ENCODE data around the gene PARD3.
"Not testable (repeated sequence)": the region's sequence is repeated elsewhere in the genome, so short reads cannot be mapped to it uniquely, and the experiment has no call there.

PARD3 gene

DNA sequence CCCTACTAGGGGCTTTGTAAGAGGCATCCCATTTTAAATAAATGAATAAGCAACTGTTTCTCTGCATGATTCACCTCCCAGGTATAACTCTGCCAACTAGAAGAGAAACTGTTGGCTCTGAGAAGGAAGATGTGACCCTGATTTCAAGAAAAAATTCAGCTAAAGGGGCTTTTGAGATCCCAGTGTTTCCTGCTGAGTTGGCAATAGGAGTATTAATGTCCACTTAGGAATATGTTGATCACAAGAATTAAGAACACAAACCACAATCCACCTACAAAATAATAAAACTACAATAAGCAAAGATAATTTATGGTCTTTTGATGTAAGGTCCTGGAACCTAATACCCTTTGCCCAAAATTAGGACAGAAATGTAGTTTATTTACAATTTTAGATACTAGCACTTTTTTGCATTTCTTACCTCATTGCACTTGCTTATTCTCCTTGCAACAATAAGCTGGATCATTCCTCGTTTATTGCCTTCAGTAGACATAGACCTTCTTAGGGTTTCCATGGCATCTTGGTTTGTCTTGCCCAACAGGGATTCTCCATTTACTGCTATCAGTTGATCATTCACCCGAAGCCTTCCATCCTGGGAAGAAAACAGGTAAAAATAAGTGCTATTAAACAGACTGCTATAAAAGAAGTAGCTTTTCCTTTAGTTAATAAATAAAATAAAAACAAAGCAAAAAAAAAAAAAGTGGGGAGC lies 456.2 kb downstream of the PARD3 start:
- H3K27ac ChIP-seq (ENCODE audit: low read depth, low read length) = no peak overlapping the region
- no peaks in the 10 kb centered on the region for H3K27me3 ChIP-seq (ENCODE audit: control insufficient read depth in 1 of 2, insufficient read depth in 2 of 2, low read length in 2 of 2)
- H3K9ac ChIP-seq (ENCODE audit: low read length) = no peak overlapping the region
- H3K36me3 ChIP-seq (ENCODE audit: insufficient read depth, low read length) = peaks cover 14% of the 10 kb centered on the region
- no peak overlapping the region for H3K4me3 ChIP-seq (ENCODE audit: low read depth in 1 of 2, low read length in 2 of 2)
- no peaks in the 10 kb centered on the region for H3K9me3 ChIP-seq (ENCODE audit: low read length)
- H3K4me1 ChIP-seq (ENCODE audit: insufficient read depth, low read length) = no peaks in the 10 kb centered on the region

DNA sequence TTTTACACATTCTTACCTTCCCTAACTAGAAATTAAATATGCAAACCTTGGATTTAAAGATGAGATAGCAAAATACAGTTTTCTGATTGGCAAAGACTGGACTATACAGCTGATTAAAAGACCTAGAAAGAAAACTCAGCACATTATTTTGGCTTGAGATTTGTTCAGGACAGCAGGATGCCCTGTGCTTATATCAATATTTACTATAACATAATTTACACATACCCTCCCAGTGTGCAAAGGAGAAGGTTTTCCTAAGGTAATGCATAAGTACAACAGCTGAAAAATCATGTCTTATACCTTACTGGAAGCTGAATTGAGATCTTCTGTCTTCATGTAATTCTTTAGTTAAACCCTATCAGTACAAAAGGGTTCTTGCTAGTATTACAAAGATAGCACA lies 458.6 kb downstream of the PARD3 start:
- H3K36me3 ChIP-seq (ENCODE audit: insufficient read depth, low read length) = peaks cover 14% of the 10 kb centered on the region
- no peaks in the 10 kb centered on the region for H3K4me1 ChIP-seq (ENCODE audit: insufficient read depth, low read length)
- H3K27me3 ChIP-seq (ENCODE audit: control insufficient read depth in 1 of 2, insufficient read depth in 2 of 2, low read length in 2 of 2) = no peaks in the 10 kb centered on the region
- H3K9ac ChIP-seq (ENCODE audit: low read length) = no peak overlapping the region
- H3K4me3 ChIP-seq (ENCODE audit: low read depth in 1 of 2, low read length in 2 of 2) = no peak overlapping the region
- H3K27ac ChIP-seq (ENCODE audit: low read depth, low read length) = no peak overlapping the region
- H3K9me3 ChIP-seq (ENCODE audit: low read length) = no peaks in the 10 kb centered on the region

DNA sequence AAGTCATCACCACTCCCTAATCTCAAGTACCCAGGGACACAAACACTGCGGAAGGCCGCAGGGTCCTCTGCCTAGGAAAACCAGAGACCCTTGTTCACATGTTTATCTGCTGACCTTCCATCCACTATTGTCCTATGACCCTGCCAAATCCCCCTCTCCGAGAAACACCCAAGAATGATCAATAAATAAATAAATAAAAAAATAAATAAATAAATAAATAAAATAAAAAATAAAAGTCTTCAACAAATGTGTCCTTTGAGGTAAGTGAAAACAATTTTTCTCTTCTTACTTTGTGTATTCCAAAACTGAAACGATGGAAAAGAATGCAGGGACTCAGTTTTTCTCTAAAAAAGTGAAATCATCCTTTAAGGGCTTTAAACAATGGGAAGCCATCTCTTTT lies 461.6 kb downstream of the PARD3 start:
- H3K36me3 ChIP-seq (ENCODE audit: insufficient read depth, low read length); H3K9ac ChIP-seq (ENCODE audit: low read length); H3K27me3 ChIP-seq (ENCODE audit: control insufficient read depth in 1 of 2, insufficient read depth in 2 of 2, low read length in 2 of 2); H3K9me3 ChIP-seq (ENCODE audit: low read length); H3K27ac ChIP-seq (ENCODE audit: low read depth, low read length); H3K4me1 ChIP-seq (ENCODE audit: insufficient read depth, low read length); H3K4me3 ChIP-seq (ENCODE audit: low read depth in 1 of 2, low read length in 2 of 2): not testable (repeated sequence)

DNA sequence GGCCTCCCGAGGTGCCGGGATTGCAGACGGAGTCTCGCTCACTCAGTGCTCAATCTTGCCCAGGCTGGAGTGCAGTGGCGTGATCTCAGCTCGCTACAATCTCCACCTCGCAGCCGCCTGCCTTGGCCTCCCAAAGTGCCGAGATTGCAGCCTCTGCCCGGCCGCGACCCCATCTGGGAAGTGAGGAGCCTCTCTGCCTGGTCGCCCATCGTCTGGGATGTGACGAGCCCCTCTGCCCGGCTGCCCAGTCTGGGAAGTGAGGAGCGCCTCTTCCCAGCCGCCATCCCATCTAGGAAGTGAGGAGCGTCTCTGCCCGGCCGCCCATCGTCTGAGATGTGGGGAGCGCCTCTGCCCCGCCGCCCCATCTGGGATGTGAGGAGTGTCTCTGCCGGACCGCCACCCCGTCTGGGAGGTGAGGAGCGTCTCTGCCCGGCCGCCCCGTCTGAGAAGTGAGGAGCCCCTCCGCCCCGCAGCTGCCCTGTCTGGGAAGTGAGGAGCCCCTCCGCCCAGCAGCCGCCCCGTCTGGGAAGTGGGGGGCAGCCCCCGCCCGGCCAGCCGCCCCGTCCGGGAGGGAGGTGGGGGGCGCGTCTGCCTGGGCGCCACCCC lies 462.4 kb downstream of the PARD3 start:
- not testable (repeated sequence) for H3K4me3 ChIP-seq (ENCODE audit: low read depth in 1 of 2, low read length in 2 of 2); H3K36me3 ChIP-seq (ENCODE audit: insufficient read depth, low read length); H3K9me3 ChIP-seq (ENCODE audit: low read length); H3K27ac ChIP-seq (ENCODE audit: low read depth, low read length); H3K27me3 ChIP-seq (ENCODE audit: control insufficient read depth in 1 of 2, insufficient read depth in 2 of 2, low read length in 2 of 2); H3K4me1 ChIP-seq (ENCODE audit: insufficient read depth, low read length); H3K9ac ChIP-seq (ENCODE audit: low read length)

DNA sequence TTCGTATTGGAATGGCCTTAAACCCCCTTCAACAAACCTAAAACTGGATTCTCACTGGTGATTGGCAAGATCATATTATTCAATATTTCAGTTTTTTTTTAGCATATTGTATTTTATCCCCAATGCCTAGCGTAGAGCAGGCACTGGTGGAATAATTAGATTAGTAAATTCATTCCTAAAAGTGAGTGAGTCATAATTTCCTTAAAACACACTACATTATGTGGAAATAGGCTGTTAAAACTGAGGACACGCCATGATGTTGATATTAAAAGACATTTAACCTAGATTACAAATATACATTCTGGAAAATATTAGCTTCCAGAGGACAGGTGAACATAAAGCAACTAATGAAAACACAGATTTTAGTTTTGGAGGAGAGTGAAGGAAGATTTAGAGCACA lies 463.9 kb downstream of the PARD3 start:
- H3K27me3 ChIP-seq (ENCODE audit: control insufficient read depth in 1 of 2, insufficient read depth in 2 of 2, low read length in 2 of 2) = no peaks in the 10 kb centered on the region

DNA sequence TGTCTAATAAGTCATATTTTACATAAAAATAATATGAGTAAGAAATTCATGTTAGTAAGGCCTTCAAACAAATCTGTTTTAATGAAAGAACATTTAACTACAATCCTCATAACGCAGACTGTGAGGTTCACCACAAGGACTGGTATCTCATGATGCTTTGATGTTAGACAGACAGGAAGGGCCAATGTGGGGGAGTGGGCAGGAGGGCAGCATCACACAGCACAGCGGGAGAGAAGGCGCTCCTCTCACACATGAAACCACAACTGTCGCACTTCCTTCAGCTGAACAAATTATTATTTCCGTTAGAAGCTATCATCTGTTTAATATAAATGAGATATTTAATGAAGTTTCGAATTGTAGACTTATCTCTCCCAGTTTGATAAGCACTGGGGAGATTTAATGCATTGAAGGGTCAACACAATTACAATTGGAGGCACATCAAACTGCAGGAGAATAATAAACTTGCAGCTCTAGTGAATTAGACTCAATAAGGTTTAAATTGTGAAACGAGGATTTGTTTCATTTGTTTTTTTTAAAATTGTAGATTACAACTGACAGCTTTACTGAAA lies 466.1 kb downstream of the PARD3 start:
- H3K4me3 ChIP-seq (ENCODE audit: low read depth in 1 of 2, low read length in 2 of 2) = no peak overlapping the region
- H3K36me3 ChIP-seq (ENCODE audit: insufficient read depth, low read length) = no peaks in the 10 kb centered on the region
- no peak overlapping the region for H3K9ac ChIP-seq (ENCODE audit: low read length)
- no peak overlapping the region for H3K27ac ChIP-seq (ENCODE audit: low read depth, low read length)
- no peaks in the 10 kb centered on the region for H3K27me3 ChIP-seq (ENCODE audit: control insufficient read depth in 1 of 2, insufficient read depth in 2 of 2, low read length in 2 of 2)
- H3K4me1 ChIP-seq (ENCODE audit: insufficient read depth, low read length) = peaks cover 12% of the 10 kb centered on the region
- no peaks in the 10 kb centered on the region for H3K9me3 ChIP-seq (ENCODE audit: low read length)

More for the DNA sequence above, 463.9 kb downstream of the PARD3 start:
- no peak overlapping the region for H3K27ac ChIP-seq (ENCODE audit: low read depth, low read length)
- H3K36me3 ChIP-seq (ENCODE audit: insufficient read depth, low read length) = no peaks in the 10 kb centered on the region
- H3K9me3 ChIP-seq (ENCODE audit: low read length) = no peaks in the 10 kb centered on the region
- H3K9ac ChIP-seq (ENCODE audit: low read length) = no peak overlapping the region
- H3K4me1 ChIP-seq (ENCODE audit: insufficient read depth, low read length) = peaks cover 10% of the 10 kb centered on the region
- no peak overlapping the region for H3K4me3 ChIP-seq (ENCODE audit: low read depth in 1 of 2, low read length in 2 of 2)

DNA sequence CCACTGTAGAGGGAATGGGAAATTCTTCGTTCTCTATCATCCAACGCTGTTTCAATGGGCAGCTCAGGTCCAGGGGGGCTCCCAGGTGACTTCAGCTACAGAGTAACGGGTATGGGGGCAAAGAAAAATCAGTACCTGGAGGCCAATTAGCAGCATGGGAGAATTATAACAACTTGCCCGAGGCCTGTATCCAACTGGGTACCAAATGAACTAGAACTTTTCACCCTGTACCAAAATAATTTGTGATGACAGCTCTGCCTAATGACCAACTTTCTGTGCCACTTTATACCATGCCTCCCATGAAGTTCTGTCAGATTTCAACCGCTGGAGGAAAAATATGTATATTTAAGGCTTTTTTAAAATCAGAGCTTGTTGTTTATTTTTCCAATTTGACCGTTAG lies 467.1 kb downstream of the PARD3 start:
- H3K36me3 ChIP-seq (ENCODE audit: insufficient read depth, low read length) = no peaks in the 10 kb centered on the region
- no peaks in the 10 kb centered on the region for H3K9me3 ChIP-seq (ENCODE audit: low read length)
- no peak overlapping the region for H3K27ac ChIP-seq (ENCODE audit: low read depth, low read length)
- H3K27me3 ChIP-seq (ENCODE audit: control insufficient read depth in 1 of 2, insufficient read depth in 2 of 2, low read length in 2 of 2) = no peaks in the 10 kb centered on the region
- H3K9ac ChIP-seq (ENCODE audit: low read length) = no peak overlapping the region
- H3K4me3 ChIP-seq (ENCODE audit: low read depth in 1 of 2, low read length in 2 of 2) = no peak overlapping the region
- H3K4me1 ChIP-seq (ENCODE audit: insufficient read depth, low read length) = peaks cover 12% of the 10 kb centered on the region

DNA sequence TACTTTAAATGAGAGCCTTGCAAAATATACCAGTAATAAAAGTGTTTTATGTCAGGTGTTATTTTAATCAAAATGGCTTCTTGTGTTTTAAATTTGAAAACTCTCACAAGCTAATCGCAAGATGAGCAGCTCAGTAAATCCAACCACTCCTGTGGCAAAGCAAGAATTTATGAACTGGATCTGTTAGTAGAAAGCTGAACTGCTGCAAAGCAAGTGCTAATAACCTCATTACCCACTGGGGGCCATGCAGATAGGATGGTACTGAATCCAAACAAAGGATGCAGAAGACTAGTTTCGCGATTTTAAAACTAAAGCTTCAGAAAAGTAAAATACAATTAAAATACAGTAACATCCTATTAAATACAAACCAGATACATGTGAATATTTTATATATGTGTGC lies 468.0 kb downstream of the PARD3 start:
- Histone ChIP-seq H3K36me3 (ENCODE audit: insufficient read depth, low read length) (no peaks in the 10 kb centered on the region), H3K27ac (ENCODE audit: low read depth, low read length) (peak overlapping the region; percentile 61), H3K9me3 (ENCODE audit: low read length) (no peaks in the 10 kb centered on the region), H3K9ac (ENCODE audit: low read length) (no peak overlapping the region), H3K4me1 (ENCODE audit: insufficient read depth, low read length) (peaks cover 12% of the 10 kb centered on the region), H3K4me3 (ENCODE audit: low read depth in 1 of 2, low read length in 2 of 2) (no peak overlapping the region), H3K27me3 (ENCODE audit: control insufficient read depth in 1 of 2, insufficient read depth in 2 of 2, low read length in 2 of 2) (no peaks in the 10 kb centered on the region)

DNA sequence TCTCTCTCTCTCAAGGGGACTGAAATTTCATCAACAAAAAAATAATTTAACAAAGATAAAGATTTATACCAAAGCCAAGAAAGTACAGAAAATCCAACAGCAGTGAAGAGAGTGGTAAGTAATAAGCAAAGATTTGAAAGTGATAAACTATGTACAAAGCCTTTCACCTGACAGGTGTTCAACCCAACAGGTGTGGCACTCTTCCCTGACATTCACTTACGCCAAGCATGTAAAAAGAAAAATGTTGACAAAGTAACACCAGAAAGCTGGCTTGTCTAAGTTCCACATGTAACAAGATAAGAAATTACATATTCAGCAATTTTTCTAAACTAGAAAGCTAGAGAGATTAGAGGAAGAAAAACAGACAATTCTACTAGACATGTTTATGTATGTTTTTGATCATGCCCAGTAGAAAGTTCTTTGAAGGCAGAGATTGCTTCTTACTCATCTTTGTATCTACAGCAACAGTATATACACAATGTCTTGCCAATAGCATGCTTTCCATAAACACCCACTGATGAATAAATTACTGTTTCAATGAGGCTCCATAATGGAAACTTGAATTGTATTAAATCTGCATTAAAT lies 468.5 kb downstream of the PARD3 start:
- Histone ChIP-seq H3K9me3 (ENCODE audit: low read length) (no peaks in the 10 kb centered on the region), H3K36me3 (ENCODE audit: insufficient read depth, low read length) (no peaks in the 10 kb centered on the region), H3K27ac (ENCODE audit: low read depth, low read length) (peak overlapping the region; percentile 61), H3K4me1 (ENCODE audit: insufficient read depth, low read length) (peaks cover 12% of the 10 kb centered on the region), H3K4me3 (ENCODE audit: low read depth in 1 of 2, low read length in 2 of 2) (no peak overlapping the region), H3K9ac (ENCODE audit: low read length) (no peak overlapping the region), H3K27me3 (ENCODE audit: control insufficient read depth in 1 of 2, insufficient read depth in 2 of 2, low read length in 2 of 2) (no peaks in the 10 kb centered on the region)

DNA sequence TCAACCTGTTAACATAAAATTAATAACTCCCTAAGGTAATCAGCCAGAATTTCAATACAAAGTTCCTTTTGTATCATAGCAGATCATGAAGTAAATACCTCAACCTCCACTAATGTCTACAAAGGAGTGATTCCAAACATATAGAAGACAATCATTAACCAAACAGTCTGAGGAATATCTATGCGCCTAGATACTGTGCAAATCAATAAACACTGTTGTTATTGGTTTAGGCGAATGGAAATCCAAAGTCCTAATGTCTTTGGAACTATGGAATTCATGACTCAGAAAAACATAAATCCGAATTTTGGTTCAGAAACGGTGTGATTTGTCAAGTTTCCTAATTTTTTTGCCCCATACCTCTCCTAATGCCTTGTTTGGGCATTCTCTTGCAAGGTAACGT lies 469.7 kb downstream of the PARD3 start:
- Histone ChIP-seq H3K4me3 (ENCODE audit: low read depth in 1 of 2, low read length in 2 of 2) (no peak overlapping the region), H3K27me3 (ENCODE audit: control insufficient read depth in 1 of 2, insufficient read depth in 2 of 2, low read length in 2 of 2) (no peaks in the 10 kb centered on the region)

DNA sequence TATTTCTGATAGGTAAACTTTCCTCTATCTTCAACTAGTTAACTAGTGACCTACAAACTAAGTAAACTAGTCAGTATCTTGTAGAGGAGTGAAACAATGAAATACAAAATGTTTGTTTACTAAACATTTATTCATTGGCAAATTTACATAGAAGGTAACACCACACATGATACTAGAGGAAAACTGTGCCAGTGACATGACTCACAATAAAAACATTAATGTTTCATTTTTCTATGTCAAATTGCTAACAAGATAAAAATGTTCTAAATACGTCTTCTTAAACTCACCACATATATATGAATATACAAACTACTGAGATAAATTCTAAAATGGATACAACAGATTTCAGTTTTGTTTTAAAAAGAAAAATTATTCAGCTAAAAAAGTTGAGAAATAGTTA lies 471.3 kb downstream of the PARD3 start:
- no peak overlapping the region for H3K4me3 ChIP-seq (ENCODE audit: low read depth in 1 of 2, low read length in 2 of 2)
- H3K36me3 ChIP-seq (ENCODE audit: insufficient read depth, low read length) = no peaks in the 10 kb centered on the region
- no peaks in the 10 kb centered on the region for H3K27me3 ChIP-seq (ENCODE audit: control insufficient read depth in 1 of 2, insufficient read depth in 2 of 2, low read length in 2 of 2)

More for the DNA sequence above, 469.7 kb downstream of the PARD3 start:
- Histone ChIP-seq H3K9ac (ENCODE audit: low read length) (no peak overlapping the region), H3K4me1 (ENCODE audit: insufficient read depth, low read length) (peaks cover 18% of the 10 kb centered on the region), H3K9me3 (ENCODE audit: low read length) (no peaks in the 10 kb centered on the region), H3K36me3 (ENCODE audit: insufficient read depth, low read length) (no peaks in the 10 kb centered on the region), H3K27ac (ENCODE audit: low read depth, low read length) (no peak overlapping the region)

More for the DNA sequence above, 471.3 kb downstream of the PARD3 start:
- no peak overlapping the region for H3K9ac ChIP-seq (ENCODE audit: low read length)
- H3K4me1 ChIP-seq (ENCODE audit: insufficient read depth, low read length) = peaks cover 18% of the 10 kb centered on the region
- no peaks in the 10 kb centered on the region for H3K9me3 ChIP-seq (ENCODE audit: low read length)
- no peak overlapping the region for H3K27ac ChIP-seq (ENCODE audit: low read depth, low read length)

Data from muscle layer of colon (tissue), 2 donors.